Activated CD4-positive, alpha-beta T cell treated with anti-CD3 and anti-CD28 coated beads for 24 hours (primary cell): ENCODE results near the gene KCNMB3.
"Not testable (repeated sequence)": the region's sequence is repeated elsewhere in the genome, so short reads cannot be mapped to it uniquely, and the experiment has no call there.

Source experiments
- DNase-seq, 2 donors: peaks; one replicate each; pipeline ENCODE4 v3.0.0-alpha.2; 2020; ENCODE audit warnings: low read depth in 2 of 2

The KCNMB3 gene

GRCh38 chr3:179264449-179264848, 13.5 kb upstream of the KCNMB3 start:
- no peak for DNase-seq

DNA sequence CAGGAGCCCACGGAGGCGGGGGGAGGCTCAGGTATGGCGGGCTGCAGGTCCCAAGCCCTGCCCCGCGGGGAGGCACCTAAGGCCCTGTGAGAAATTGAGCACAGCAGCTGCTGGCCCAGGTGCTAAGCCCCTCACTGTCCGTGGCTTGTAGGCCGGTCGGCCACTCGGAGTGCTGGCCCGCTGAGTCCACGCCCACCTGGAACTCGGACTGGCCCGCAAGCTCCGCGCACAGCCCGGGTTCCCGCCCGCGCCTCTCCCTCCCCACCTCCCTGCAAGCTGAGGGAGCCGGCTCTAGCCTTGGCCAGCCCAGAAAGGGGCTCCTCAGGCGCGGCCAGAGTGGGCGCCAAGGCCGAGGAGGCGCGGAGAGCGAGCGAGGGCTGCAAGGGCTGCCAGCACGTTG, 12.2 kb upstream of the KCNMB3 start:
- DNase-seq, result no peak

DNA sequence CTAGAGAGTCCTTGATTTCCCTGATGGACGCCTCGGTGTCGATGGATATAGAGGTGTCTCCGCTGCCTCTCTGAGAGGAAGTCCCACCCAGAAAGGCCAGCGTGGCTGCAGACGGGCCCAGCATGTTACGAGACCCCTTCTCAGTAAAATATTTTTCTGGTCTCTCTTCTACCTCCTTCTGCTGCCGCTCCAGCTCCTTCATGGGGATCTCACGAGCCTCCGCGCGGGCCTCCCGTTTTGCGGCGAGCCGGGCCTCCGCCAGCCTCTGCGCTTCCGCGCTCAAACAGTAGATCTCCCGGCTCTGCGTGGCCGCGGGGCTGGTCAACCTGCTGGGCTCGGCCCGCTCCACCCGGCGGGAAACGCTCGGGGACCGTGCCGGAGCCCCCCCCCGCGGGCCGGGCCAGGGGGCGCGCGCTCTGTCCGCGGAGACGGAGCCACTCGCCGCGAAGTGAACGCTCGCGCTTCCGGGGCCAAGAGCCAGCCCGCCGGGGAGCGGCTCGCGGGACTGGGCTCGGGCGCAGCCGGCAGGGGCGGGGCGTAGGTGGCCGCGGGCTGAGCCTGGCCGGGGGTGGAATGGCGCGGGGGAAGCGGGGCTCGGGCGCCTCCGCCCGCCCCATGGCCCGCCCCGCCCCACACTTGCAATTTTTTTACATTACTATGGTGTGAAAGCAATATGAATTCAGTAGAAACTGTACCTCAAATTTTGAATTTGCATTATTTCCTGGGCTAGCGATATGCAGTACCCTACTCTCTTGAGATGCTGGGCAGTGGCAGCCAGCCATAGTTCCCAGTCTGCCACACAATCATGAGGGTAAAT, 10.2 kb upstream of the KCNMB3 start:
- DNase-seq, result peak; percentile 45 to 46

DNA sequence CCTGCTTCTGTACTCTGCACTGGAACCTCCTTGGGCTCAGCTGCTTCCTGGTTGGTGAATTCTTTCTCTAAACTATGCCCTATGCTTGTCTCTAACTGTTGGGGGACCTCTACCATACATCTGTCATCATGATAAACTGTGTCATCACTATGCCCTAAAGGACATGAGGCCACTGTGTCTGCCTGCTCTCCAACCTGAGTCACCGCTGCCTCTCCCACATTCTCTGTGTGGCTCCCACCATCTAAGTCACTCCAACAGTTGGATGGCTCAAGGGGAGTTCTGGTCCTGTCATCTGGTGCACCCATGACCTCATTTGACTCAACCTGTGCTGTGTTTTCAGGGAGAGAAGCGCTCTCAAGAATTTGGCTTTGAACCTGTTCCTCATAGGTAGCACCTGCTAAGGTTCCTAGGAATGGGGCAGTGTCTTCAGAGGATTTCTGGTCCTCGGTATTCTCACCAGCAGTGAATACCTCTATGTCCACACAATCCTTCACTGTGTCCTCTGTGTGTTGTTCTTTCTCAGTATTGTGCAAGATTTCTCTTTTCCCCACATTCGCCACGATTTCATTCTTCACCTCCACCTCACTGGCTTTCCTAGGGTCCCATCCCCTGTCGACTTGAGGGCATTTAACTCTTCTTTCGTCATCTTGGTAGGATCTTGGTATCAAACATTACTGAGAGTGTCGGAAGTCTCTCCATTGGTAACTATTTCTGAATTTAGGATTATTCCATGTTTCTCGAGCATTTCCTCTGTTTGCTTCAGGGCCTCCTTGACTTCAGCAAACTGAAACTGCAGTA, 9.2 kb upstream of the KCNMB3 start:
- not testable (repeated sequence) for DNase-seq

DNA sequence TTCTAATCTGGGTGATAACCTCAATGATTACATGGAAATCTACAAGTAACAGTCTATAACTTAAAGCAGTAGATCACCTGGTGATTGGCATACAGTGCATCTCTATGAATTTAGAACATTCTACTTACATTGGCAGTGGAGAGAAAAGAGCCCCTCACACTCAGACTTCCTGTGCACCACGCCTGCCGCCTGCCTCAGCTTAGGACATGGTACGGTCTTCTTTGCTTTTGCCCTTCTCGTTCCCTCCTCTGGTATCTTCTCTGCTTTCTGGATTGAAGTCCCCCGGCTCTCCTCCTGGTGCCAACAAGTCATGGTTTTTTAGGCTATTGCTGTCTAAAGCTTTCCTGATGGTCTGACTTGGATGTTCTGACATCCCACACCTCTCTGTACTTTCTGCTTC, 7.9 kb upstream of the KCNMB3 start:
- DNase-seq, result no peak

DNA sequence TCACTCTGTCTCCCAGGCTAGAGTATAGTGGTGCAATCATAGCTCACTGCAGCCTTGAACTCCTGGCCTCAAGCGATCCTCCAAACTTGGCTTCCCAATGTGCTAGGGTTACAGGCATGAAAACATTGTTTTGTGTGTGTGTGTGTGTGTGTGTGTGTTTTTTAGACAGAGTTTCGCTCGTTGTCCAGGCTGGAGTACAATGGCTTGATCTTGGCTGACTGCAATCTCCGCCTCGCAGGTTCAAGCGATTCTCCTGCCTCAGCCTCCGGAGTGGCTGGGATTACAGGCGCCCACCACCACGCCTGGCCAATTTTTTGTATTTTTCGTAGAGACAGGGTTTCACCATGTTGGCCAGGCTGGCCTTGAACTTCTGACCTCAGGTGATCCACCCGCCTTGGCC, 6.8 kb upstream of the KCNMB3 start:
- DNase-seq, result not testable (repeated sequence)

GRCh38 chr3:179256813-179257212, 5.9 kb upstream of the KCNMB3 start:
- no peak for DNase-seq

GRCh38 chr3:179247289-179248015, 3.5 kb downstream of the KCNMB3 start:
- no peak for DNase-seq

- no peak for DNase-seq
Measured at GRCh38 chr3:179244878-179245277, 6.0 kb downstream of the KCNMB3 start.

- DNase-seq, result not testable (repeated sequence)
Measured at GRCh38 chr3:179242859-179243258, 8.1 kb downstream of the KCNMB3 start.

- DNase-seq, result not testable (repeated sequence)
Measured at GRCh38 chr3:179240299-179240698, 10.6 kb downstream of the KCNMB3 start.

GRCh38 chr3:179236669-179237301, 14.1 kb downstream of the KCNMB3 start:
- no peak for DNase-seq

DNA sequence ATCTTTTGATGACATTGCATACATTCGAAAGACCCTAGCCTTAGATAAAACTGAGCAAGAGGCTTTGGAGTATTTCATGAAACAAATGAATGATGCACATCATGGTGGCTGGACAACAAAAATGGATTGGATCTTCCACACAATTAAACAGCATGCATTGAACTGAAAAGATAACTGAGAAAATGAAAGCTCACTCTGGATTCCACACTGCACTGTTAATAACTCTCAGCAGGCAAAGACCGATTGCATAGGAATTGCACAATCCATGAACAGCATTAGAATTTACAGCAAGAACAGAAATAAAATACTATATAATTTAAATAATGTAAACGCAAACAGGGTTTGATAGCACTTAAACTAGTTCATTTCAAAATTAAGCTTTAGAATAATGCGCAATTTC, 16.7 kb downstream of the KCNMB3 start:
- no peak for DNase-seq

- DNase-seq, result no peak
Measured at GRCh38 chr3:179233043-179233442, 17.9 kb downstream of the KCNMB3 start.

DNA sequence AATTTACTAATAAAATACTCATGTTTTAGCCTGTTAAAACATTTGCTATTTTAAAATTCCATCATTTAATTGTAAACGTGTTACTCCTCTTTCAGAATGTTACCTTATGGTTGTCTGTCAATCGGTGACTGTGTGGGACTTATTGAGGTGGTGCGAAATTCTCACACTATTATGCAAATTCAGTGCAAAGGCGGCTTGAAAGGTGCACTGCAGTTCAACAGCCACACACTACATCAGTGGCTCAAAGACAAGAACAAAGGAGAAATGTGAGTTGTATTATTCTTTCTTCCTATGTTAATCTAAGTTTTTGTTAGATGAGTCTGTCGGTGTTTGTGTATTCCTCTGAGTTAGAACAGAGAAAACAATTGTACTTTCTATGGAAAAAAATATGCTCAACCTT, 21.7 kb downstream of the KCNMB3 start:
- no peak for DNase-seq

DNA sequence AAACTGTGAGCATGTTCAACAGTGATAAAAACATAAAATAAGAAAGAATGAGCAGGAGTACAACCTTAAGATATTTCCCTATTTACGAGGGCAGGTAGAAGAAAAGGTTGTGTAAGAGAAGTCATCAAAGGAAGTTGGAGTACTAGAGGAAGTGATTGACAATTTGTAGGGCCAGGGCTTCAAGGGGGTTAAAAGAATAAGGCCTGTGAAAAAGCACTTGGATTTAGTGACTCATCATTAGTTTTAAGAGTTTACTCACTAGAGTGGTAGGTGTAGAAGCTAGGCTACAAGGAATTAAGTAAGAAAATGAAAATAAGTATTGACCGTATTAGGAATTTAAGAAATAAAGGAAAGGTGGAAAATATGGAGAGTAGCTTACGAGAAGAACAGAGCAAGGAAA, 23.6 kb downstream of the KCNMB3 start:
- DNase-seq, result no peak

DNA sequence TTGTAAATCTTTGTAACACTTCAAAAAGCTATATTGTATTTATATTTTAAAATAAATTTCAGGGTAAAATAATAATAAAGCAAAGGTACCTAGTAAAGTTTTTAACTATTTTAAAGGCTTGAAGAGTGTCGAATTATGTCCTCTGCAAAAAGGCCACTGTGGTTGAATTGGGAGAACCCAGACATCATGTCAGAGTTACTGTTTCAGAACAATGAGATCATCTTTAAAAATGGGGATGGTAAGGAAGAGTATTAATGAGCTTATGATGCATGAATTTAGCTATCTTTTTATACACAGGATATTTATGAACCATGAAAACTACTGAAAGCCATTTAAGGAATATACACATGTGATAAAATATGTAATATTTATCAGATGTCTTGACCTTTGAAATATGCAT, 26.3 kb downstream of the KCNMB3 start:
- no peak for DNase-seq

- DNase-seq, result no peak
Measured at GRCh38 chr3:179223548-179223947, 27.4 kb downstream of the KCNMB3 start.

DNA sequence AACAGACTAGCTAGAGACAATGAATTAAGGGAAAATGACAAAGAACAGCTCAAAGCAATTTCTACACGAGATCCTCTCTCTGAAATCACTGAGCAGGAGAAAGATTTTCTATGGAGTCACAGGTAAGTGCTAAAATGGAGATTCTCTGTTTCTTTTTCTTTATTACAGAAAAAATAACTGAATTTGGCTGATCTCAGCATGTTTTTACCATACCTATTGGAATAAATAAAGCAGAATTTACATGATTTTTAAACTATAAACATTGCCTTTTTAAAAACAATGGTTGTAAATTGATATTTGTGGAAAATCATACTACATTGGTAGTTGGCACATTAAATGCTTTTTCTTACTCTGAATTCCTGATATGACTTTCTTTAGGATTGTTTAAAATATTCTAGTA, 32.7 kb downstream of the KCNMB3 start:
- DNase-seq, result not testable (repeated sequence)

DNA sequence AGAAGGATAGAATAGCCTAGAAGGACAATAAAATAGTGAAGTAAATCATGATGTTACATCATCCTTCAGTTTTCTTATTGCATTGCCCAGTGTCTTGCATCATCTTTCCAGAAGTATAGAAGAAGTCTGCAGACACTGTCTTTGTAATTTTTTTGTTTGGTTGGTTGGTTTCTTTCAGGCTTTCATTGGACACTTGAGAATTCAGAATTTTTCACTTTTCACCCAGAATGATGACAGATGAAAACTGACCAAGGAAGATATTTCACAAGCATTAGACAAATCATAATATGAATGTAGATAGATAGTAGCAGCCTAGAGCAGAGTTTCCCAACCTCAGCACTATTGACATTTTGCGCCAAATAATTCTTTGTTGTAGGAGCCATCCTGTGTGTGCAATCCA, 35.4 kb downstream of the KCNMB3 start:
- not testable (repeated sequence) for DNase-seq

DNA sequence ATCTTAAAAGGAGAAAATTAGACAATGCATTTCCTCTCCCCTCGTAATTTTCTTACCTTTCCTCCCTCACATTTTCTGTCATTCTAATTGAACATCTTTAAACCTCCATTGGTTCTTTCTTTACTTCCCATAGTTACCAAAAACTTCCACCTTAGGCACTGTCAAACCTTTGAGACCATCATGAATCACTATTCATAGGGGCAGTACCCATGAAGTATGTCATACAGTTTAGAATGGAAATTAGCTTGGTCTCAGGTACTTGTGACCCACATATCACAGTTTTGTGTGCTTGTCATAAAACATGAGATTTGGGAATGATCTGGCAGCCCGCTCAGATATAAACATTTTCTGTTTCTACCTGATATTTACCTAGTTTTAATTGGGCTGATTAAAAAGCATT, 50.1 kb downstream of the KCNMB3 start:
- no peak for DNase-seq

- no peak for DNase-seq
Measured at GRCh38 chr3:179196700-179197099, 54.2 kb downstream of the KCNMB3 start.
